ENCODE data around the gene KLK13.

The KLK13 gene

DNA sequence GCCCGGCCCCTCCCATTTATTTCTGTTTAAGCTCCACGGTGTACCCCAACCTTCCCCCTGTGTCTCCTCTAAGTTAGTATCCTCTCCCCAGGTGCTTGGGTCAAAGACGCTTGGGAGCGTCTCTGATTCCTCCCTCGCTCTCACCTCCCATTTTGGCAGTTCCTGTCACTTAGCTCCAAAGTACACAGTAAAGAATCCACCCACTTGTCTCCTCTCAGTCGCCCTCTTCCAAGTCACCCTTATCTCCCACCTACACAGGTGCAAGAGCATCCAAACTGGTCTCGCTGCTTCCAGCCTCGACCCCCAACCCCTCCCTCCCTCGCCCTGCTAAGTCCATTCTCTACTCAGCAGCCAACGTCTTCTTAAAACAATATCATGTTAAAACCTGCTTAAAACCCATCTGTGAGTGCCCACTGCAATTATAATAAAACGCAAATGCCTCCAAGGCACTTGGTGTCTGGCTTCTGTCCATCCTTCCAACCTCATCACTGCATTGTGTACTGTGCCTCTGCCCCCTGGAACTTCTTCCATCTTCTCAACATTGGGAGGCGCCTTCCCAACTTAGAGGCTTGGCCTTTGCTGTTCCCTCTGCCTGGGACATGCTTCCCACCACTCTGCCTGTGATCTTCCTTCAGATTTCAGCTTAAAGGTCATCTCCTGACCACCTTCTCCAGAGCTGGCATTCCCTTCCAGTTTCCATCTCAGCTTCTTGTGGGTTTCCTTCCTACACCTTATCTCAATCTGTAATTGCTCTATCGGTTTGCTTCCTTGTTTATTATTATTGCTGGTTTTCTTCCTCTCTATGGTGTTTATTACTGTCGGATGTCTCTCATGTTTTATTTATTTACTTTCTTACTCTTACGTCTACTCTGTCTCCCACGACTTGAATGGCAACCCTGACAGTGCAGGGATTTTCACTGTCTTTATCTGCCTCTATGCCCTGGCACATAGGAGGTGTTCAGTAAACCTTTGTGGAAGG is 27.3 kb upstream of the KLK13 start:
- FAIRE-seq = no peak

DNA sequence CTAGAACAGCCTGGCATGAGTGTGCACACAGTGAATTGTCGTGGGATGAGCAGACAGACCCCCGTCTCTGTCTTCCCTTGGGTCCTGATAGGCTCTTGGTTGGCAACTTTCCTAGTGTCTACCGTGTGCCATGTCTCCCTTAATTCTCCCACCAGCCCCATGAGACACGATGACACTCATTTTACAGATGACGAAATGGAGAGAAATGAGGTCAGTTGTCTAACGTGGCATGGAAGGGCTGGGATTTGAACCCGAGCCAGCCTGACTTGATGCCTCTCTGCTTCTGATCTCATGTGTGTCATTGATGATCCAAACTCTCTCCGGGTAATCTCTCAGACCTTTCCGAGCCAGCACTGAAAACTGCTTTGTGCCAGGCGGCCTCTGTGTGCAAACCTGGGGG is 26.2 kb upstream of the KLK13 start:
- FAIRE-seq = no peak

DNA sequence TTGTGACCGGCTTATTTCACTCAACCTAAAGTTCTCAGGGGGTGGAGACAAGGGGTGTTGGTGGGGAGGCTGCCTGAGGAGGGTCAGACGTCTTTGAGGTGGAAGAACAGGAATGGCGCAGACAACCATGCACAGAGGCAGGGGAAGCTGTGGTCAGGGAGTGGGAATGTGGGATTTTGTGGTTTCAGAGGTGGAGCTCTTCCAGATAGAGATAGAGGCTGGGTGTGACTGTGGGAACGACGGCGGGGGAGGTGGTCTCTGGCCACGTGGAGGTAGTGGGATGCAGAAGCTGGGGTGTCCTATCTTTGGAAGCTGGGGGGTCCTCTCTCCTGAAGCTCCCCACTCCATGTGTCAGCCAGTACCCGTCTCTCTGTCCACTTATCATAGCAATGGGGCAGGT is 25.6 kb upstream of the KLK13 start:
- FAIRE-seq = no peak

DNA sequence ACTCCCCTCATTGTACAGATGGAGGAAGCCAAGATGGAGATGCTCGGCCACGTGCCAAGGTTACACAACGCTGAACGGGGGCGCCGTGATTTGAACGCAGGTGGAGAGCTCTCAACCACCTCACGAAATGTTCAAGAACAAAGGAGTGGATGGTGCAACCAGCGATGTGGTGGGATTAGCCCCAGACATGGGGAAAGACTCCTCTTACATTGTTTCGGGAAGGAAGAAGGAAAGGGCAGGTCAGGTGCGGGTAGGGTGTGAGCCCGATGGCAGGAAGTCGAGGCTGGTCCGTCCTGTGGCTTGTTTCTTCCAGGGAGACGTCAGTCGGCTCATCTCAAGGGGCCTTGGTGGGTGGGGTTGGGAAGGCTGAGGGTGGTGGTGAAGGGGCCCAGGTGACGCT is 24.9 kb upstream of the KLK13 start:
- FAIRE-seq = no peak

DNA sequence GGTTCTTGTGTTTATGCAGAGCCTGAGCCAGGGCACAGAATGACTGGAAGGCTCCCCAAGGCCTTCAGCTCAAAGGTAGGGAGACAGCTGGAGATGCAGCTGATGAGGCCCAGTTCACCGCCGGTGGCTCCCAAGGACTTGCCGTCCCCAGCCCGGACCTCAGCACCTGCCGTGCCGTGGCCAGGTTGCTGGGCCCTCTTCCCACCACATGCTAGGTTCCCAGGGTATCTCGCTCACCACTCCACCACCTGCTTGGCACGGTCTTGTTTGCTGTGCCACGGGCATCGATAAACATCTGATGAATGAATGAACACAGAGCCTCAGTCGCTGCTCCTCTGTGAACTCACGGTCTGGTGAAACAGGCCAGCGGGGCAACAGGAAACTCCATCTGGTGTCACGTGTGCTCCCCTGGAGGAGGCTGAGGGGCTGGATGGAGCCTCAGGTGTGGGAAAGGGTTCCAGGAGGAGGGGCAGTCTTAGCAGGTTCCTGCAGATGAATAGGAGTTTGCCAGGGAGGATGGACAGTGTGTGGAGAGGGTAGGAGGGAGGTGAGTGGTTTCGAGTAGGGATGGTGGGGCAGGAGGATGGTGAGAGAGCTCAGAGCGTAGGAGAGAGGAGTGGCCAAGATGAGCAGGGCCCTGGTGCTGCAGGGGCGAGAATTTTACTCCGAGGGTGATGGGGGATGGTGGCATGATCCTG is 21.4 kb upstream of the KLK13 start:
- no peak for FAIRE-seq

DNA sequence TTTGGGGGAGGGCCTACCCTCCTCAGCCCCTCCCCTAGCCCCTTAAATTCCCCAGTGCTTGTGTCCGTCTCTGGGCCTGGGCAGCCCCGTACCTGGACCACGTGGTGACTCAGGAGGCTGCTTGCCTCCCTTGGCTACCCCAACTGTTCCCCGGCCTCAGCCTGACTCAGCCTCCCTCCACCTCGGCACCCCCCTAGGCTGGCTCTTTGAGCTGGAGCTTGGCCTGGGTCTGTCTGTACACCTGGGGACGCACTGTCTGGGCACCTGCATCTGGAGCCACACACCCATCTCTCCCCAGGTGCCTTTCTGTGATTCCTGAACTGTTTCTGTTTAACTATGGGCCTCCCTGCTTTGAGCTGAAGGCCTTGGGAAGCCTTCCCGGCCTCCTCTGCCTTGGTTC is 19.6 kb upstream of the KLK13 start:
- FAIRE-seq = no peak

DNA sequence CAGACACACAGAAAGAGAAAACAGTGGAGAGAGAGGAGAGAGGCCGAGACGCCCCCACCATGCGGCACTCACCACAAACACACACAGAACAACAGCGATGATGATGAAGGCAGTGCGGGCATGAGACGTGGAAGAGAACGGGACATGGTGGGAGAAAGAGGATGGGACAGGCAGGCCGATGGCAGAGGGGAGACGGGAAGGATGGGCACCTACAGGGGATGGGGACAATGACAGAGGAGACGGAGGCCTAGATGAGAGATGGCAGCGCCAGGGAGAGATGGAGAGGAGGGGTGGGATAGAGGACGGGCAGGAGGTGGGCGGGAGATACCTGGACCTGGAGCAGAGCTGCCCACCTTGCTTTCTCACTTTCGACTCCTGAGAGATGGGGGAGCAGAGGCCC is 18.9 kb upstream of the KLK13 start:
- FAIRE-seq = no peak

DNA sequence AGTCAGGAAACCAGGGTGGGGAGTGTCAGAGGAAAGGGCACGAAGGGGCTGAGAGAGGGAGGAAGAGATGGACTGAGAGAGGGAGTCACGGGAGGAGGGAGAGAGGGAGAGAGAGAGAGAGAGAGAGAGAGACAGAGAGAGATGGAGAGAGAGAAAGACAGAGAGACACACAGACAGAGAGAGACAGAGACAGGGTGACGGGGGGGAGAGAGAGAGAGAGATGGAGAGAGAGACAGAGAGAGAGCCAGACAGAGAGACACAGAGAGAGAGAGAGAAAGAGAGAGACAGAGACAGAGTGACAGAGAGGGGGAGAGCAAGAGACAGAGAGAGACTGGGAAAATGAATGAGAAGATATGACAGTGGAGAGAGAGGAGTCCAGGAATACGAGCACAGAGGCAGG is 18.3 kb upstream of the KLK13 start:
- FAIRE-seq = no peak

DNA sequence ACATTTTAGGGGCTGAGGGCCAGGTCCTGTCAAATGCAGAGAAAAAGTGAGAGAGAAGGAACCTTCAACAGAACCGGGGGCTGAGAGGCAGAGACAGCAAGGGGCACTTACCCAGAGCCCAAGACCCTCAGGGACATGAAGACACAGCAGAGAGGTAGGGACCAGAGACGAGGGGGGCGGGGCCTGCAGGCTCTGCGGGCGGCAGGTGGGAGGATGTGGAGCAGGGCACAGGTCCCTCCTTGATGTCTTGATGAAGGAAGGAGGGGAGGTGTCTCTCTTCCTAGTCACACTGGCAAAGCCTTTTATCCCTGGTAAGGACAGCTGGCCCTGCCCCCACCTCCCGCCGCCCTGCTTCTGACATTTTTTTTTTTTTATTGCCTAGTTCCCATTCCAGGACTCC is 17.7 kb upstream of the KLK13 start, which contains the start of gene KLK14:
TSS of gene KLK14 (minus strand) at position 277 of the 400 bp plus-strand sequence. CDS start at position 4, 273 bp downstream.
- FAIRE-seq = no peak

DNA sequence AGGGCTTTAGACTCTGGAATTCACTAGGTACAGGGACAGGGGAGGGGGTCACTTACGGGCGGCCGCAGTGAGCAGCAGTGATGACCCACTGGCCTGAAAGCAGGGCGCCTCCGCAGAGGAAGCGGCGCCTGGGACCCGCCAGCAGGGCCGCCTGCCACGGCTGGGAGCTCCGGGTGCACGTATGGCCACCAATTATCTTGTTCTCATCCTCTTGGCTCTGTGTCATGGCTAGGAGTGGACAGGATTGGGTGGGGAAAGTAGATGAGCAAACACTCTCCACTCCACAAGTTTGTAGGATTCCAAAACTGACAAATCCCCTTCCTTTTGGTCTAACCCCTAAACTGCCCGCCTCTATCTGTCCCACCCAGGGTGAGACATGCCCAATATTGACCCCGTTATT is 16.6 kb upstream of the KLK13 start:
- no peak for FAIRE-seq

DNA sequence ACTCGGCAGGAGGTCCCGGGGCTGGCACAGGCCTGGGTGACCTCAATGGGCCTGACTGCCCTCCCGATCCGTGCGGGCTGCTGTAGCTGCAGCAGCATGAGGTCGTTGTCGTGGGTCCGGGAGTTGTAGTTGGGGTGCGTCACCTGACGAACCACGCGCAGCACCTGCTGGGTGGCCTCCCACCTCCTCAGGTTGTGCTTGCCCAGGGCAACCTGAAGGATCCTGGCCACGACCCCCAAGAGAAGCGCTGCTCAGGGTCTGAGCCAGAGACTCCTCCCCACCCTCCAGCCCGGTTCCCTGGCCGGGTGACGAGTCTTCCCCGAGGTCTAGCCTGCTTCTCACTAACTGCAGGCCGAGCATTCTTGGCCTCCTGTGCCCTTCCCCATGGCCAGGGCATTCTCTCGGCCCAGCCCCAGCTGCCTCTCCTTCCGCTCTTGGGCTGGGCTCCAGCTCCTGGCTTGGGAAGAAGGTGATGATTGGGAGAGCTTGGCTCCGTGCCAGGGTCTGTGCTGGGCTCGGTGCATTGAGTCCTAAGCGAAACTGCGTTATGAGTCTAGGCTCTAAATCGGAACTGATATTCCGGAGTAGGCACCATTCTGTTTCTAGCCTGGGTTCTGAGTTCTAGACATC is 14.7 kb upstream of the KLK13 start:
- FAIRE-seq = no peak

DNA sequence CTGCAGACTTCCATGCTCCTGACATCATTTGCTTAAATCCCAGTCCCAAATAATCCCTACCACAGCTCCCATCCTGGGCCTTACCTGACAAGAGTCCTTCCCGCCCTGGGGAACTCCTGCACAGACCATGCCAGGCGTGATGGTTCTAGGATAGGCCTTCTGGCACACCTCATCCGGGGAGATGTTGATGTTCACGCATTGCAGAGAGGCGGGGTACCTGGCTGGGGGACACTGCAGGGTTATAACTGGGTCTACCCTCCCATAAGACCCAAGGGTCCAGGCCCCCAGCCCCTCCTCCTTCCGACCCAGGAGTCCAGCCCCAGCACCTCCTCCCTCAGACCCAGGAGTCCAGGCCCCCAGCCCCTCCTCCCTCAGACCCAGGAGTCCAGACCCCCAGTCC is 13.8 kb upstream of the KLK13 start:
- FAIRE-seq = no peak

DNA sequence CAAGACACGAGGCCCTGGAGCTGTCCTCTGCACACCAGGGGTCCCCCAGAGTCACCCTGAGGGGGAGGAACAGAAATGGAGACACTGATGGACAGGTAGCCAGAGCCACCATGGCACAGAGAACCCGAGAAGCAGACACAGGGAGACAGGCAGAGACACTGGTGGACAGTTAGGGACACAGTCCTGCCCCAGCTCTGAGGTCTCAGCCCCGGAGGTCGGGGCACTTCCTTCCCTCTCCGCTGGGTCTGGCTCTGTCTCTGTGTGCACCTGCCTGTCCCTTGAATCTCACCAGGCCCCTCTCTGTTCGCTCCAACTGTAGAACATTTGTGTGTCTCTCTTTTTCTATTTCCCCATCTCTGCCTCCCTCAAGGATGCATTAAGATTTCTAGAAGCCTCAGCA is 13.2 kb upstream of the KLK13 start:
- no peak for FAIRE-seq

DNA sequence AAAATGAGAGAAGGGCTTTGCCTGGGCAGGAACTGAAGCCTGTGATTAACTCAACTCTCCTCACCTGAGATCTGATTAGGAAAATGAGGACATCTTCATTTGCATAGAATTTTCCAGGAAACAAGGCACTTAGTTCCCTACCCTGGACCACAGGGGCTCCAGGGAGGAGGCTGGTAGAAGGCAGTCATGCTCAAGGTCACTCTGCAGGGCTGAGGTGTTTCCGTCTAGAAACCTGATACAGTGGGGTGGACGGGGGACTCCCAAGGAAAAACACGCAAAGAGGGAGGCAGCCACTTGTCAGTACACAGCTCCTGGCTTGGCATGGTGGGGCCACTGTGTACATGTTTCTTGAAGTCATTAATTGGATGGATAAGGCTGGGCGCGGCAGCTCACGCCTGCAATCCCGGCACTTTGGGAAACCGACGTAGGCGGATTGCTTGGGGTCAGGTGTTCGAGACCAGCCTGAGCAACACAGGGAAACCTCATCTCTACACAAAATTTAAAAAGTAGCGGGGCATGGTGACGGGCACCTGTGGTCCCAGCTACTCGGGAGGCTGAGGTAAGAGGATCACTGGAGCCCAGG is 11.8 kb upstream of the KLK13 start:
- FAIRE-seq = no peak

DNA sequence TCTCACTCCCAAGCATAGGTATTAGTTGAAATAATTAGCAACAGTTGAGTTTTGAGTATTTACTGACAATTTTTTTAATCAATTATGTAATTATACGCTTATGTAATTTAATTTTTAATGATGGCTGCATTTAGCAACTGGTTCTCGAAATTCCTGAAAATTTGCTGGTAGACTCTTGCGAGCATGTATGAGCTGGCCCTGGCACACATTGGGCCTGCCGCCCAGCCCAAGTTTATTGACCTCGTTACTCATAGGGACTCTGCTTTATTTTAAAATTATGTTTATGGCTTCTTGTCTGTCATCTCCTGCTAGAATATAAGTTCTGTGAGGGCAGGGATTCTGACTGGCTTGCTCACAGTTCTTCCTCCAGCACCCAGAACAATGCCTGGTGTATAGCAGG is 11.1 kb upstream of the KLK13 start:
- FAIRE-seq = no peak

DNA sequence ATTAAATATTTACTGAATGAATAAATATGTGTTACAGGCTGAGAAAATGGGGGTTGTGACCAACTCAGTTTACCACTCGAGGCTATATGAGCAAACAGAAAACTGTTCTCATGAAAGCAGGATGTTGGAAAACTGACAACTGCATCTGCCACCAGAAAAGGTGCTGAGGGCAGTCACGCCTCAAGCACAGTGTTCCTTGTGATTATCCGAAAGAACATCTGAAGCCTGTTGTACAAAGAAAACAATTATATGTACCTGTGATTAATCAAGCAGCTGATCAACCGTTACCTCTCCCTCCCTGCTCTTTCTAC is 6.2 kb upstream of the KLK13 start:
- FAIRE-seq = no peak

DNA sequence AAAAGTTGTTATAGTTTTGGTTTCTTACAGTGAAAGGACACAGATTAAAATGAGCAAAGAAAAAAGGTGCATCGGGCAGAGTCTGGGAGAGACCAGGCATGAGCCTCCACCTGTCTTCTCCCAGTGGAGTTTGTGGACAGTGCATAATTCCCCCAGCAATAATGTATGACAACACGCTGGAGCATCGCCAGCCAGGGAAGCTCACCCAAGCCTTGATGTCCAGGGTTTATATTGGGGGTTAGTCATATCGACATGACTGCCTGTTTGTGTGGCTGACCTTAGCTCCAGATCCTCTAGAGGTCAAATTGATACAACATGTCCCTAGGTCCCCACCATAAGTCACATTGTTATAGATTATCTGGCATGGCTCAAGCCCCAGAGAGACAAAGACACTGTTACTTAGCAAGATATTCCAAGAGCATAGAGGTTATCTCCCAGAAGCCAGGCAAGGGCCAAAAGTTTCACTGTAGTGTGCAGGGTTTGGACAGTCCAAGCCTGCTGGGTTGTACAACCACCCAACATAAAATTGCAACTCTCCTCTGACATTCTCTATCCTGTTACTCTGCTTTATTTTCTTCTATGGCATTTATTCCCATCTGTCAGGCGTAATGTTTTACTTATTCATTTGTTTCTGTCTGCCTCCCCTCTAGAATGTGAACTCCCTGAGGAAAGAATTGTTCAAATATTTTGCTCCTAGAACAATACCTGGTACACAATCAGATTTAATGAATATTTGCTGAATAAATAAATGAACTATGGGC is 5.6 kb upstream of the KLK13 start:
- FAIRE-seq = no peak

DNA sequence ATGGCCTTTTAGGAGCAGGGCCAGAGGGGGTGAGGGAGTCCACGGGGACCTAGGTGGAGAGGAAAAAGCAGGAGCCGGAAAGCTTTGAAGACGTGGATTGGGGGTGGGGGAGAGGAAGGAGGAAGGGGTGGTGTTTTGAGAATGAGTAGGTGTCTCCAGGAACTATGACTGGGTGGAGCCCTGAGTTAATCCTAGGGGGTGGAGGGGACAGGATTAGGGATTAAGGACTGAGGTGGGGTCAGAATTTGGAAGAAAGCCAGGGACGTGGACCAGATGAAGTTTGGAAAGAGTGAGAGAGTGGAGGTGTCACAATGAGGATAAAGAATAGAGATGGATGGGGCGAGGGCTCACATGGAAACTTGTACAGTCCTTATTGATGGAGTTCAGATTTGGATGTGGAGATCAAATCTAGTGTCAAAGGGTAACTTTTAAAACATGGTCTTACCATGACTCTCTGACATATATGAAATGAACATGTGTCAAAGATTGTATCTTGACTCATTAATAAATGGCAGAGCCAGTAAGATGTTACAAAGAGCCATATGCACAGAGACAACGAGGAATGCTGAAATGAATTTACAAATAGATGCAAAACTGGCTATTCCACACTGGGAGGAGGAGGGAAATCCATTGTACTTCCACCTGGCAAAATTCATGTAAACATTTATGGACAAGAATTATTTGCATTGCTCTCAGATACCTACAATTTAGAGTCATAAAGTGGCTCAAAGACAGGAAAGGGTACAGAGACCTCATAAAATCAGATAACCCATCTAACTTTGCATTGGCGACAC is 1.7 kb upstream of the KLK13 start:
- FAIRE-seq = no peak

DNA sequence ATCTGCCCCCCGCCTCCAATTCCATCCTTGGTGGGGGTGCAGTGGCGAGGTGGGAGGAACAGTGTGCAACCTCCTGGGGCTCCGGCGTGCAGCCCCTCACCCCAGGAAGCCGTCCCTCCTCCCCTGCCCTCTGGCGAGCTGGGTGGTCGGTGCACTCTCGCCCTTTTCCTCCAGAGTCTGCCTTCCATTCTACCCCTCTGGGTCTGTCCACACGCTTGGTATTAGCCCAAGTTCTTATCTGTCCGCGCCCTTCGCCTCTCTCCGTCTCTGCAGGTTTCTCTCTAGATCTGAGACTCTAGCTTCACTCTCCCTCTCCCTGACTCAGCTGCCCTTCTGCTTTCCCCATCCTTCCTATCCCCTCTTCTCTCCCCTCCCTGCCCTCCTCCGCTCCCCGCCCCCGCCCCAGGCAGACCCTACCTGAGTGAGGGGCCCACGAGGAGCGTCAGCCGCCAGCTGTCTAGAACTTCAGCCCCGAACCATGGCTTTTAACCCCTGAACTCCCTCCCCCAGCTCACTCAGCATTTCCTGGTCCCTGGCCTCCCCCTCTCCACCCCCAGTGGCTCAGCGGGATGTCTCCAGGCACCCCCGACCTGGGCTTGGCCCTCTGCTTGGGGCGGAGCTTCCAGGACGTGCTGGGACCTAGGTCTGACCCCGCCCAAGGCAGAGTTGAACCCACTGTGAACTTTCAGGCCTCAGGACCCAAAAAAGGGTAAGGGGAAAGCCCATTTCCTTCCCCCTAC is 499 bp upstream of the KLK13 start:
- no peak for FAIRE-seq

DNA sequence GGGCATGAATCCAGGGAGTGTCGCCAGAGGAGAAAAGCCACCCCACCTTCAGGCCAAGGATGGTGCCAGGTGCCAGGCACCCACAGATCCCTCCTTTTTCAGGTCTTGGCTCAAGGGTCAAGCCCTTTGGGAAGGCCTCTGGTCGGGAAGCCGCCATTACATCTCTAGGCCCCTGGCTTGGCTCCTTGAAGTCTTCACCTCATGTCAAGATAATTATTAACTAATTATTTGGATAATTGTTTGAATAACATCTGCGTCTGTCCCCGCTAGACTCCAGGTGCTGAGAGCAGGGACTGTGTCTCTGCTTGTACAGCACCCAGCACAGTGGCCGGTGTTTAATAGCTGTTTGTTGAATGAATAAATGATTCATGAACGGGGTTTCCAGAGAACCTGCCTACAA is 1.2 kb downstream of the KLK13 start:
- FAIRE-seq = no peak

DNA sequence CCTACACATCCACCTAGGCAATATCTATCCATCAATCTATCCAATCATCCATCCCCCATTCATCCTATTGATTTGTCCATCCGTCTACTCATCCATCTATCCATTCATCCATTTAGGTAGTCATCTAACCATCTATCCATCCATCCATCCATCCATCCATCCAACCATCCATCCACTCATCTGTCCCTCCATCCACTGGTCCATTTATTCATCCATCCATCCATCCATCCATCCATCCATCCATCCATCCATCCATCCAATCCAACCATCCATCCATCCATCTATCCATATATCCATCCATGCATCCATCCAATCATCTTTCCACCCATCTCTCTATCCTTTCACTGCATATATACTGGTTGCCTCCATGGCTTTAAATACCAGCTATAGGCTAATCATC is 3.9 kb downstream of the KLK13 start:
- FAIRE-seq = no peak

All from G401.6 (cell line).